ENCODE data around the gene PTEN.
A peak's percentile ranks its signal among the peaks of the same experiment; 100 is the strongest.
"Not testable (repeated sequence)": the region's sequence is repeated elsewhere in the genome, so short reads cannot be mapped to it uniquely, and the experiment has no call there.

The PTEN gene

DNA sequence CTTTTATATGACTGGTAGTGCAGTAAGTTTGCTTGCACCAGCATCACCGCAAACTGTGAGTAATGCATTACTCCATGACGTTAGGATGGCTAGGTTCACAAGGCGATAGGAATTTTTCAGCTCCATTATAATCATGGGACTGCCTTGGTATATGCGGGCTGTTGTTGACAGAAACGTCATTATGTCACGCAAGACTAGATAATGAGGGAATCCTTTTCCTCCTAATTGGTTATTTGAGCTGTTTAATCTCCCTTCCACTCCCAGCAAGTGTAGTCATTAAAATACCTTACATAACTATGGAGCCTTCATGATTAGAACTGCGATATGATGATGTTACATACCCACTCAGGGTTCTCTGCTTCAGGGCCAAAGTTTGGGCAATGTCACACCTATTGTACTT is 17.4 kb upstream of the PTEN start:
- no peak overlapping the region for H3K4me3 ChIP-seq (ENCODE audit: low read length in 2 of 2)
- H3K36me3 ChIP-seq (ENCODE audit: control insufficient read depth in 2 of 2, insufficient read depth in 2 of 2, low read length in 2 of 2): no peaks in the 10 kb centered on the region
- no peak overlapping the region for H3K27ac ChIP-seq (ENCODE audit: low read length)
- H3K27me3 ChIP-seq (ENCODE audit: control insufficient read depth in 1 of 2, insufficient read depth in 2 of 2, low read length in 2 of 2): no peaks in the 10 kb centered on the region
- H3K4me1 ChIP-seq (ENCODE audit: control insufficient read depth, insufficient read depth, low read length): no peaks in the 10 kb centered on the region
- H3K9me3 ChIP-seq (ENCODE audit: control insufficient read depth in 2 of 2, low read length in 2 of 2): no peaks in the 10 kb centered on the region
- H3K9ac ChIP-seq (ENCODE audit: low read length in 2 of 2): no peak overlapping the region

DNA sequence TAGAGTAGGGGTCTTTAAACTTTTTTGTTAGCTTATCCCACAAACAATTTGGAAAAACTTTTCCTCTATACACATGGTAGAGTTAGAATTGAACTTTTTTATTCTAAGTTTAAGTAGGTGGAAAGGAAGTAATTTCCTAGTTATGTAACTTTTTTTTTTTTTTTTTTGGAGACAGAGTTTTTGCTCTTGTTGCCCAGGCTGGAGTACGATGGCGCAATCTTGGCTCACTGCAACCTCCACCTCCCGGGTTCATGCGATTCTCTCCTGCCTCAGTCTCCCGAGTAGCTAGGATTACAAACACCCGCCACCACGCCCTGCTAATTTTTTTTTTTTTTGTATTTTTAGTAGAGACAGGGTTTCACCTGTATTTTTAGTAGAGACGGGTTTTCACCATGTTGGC is 16.7 kb upstream of the PTEN start:
- H3K27me3 ChIP-seq (ENCODE audit: control insufficient read depth in 1 of 2, insufficient read depth in 2 of 2, low read length in 2 of 2); H3K36me3 ChIP-seq (ENCODE audit: control insufficient read depth in 2 of 2, insufficient read depth in 2 of 2, low read length in 2 of 2); H3K27ac ChIP-seq (ENCODE audit: low read length); H3K4me3 ChIP-seq (ENCODE audit: low read length in 2 of 2); H3K4me1 ChIP-seq (ENCODE audit: control insufficient read depth, insufficient read depth, low read length); H3K9me3 ChIP-seq (ENCODE audit: control insufficient read depth in 2 of 2, low read length in 2 of 2); H3K9ac ChIP-seq (ENCODE audit: low read length in 2 of 2): not testable (repeated sequence)

DNA sequence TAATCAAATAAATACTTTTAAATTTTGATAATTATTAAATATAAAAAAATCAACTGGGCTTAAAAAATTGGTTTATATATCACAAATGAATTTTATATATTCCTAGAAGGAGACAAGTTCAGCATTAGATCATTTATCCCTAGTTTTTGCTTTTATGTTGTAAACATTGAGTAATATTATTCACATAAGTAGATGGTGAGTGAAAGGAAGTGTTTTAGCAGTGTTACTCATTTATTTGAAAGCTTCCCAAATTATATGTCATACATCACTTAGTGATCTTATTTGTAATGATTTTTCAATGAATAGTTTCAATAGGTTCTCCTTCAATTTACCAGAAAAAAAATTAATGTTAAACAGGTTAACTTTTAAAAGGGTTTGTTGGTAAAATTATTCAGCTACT is 15.9 kb upstream of the PTEN start:
- H3K4me1 ChIP-seq (ENCODE audit: control insufficient read depth, insufficient read depth, low read length): no peaks in the 10 kb centered on the region
- no peak overlapping the region for H3K9ac ChIP-seq (ENCODE audit: low read length in 2 of 2)
- no peaks in the 10 kb centered on the region for H3K27me3 ChIP-seq (ENCODE audit: control insufficient read depth in 1 of 2, insufficient read depth in 2 of 2, low read length in 2 of 2)
- no peak overlapping the region for H3K4me3 ChIP-seq (ENCODE audit: low read length in 2 of 2)
- no peaks in the 10 kb centered on the region for H3K9me3 ChIP-seq (ENCODE audit: control insufficient read depth in 2 of 2, low read length in 2 of 2)
- H3K27ac ChIP-seq (ENCODE audit: low read length): no peak overlapping the region
- H3K36me3 ChIP-seq (ENCODE audit: control insufficient read depth in 2 of 2, insufficient read depth in 2 of 2, low read length in 2 of 2): no peaks in the 10 kb centered on the region

DNA sequence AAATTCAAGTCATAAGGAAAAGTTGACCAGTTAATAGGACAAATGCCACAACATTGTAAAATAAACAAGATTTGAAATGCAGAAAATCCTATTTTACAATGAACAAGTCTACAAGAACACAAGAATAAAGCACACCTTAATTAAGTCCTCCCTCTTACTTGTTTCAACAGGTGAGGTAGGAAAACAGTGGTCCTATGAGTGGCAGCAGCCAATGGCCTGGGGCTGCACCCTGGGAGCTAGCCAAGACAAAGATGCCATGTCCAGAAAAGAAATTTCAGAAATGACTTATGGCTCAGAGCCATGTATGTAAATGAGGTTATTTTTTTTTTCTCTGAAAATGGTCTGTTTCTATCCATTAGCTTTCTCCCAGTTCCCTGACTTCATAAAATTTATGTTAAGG is 14.4 kb upstream of the PTEN start:
- no peak overlapping the region for H3K4me3 ChIP-seq (ENCODE audit: low read length in 2 of 2)
- no peaks in the 10 kb centered on the region for H3K9me3 ChIP-seq (ENCODE audit: control insufficient read depth in 2 of 2, low read length in 2 of 2)
- H3K4me1 ChIP-seq (ENCODE audit: control insufficient read depth, insufficient read depth, low read length): no peaks in the 10 kb centered on the region
- no peak overlapping the region for H3K27ac ChIP-seq (ENCODE audit: low read length)
- H3K36me3 ChIP-seq (ENCODE audit: control insufficient read depth in 2 of 2, insufficient read depth in 2 of 2, low read length in 2 of 2): no peaks in the 10 kb centered on the region
- H3K27me3 ChIP-seq (ENCODE audit: control insufficient read depth in 1 of 2, insufficient read depth in 2 of 2, low read length in 2 of 2): no peaks in the 10 kb centered on the region
- no peak overlapping the region for H3K9ac ChIP-seq (ENCODE audit: low read length in 2 of 2)

DNA sequence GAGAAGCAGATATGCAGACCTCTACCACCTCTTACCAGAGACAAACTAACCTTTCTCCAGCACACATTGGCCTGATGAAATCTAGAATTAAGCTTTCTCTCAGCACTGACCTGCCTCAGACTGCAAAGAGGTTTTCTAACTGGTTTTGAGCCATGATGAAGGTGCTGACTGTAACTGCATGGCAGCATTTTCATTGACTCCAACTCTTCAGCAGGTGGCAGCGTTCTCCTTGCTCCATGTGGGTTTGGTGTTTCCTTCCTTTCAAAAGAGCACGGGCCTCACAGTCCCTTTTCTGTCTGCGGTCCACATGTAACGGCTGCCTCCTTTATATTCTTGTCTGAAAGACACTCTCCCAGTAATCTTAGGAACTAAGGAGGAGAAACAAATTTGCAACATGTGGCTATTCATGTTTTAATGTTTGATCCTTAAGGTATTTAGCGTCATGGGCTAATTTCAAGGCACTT is 12.7 kb upstream of the PTEN start:
- Histone ChIP-seq H3K36me3 (ENCODE audit: control insufficient read depth in 2 of 2, insufficient read depth in 2 of 2, low read length in 2 of 2) (no peaks in the 10 kb centered on the region), H3K9ac (ENCODE audit: low read length in 2 of 2) (peak overlapping the region; percentile 14 to 41), H3K27me3 (ENCODE audit: control insufficient read depth in 1 of 2, insufficient read depth in 2 of 2, low read length in 2 of 2) (no peaks in the 10 kb centered on the region), H3K27ac (ENCODE audit: low read length) (no peak overlapping the region), H3K4me3 (ENCODE audit: low read length in 2 of 2) (no peak overlapping the region), H3K9me3 (ENCODE audit: control insufficient read depth in 2 of 2, low read length in 2 of 2) (no peaks in the 10 kb centered on the region), H3K4me1 (ENCODE audit: control insufficient read depth, insufficient read depth, low read length) (no peaks in the 10 kb centered on the region)

DNA sequence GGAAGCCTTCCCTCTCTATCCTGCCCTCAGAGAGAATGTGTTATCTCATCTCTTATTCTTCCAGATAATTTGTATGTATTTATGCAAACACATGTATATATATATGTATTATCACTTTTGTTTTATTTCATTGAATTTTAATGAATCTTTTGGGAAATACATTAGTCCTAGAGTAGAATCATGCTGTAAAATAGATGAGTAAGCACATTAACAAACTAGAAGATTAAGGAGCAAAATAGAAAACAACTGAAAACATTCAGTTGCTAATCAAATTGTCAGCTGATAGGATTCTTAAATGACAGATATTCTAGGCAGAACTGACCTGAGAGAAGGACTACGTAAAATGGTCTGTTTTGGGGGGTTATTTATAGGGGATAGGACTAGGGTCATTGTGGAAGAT is 11.3 kb upstream of the PTEN start:
- no peaks in the 10 kb centered on the region for H3K36me3 ChIP-seq (ENCODE audit: control insufficient read depth in 2 of 2, insufficient read depth in 2 of 2, low read length in 2 of 2)
- H3K9ac ChIP-seq (ENCODE audit: low read length in 2 of 2): no peak overlapping the region
- H3K4me3 ChIP-seq (ENCODE audit: low read length in 2 of 2): no peak overlapping the region
- no peaks in the 10 kb centered on the region for H3K27me3 ChIP-seq (ENCODE audit: control insufficient read depth in 1 of 2, insufficient read depth in 2 of 2, low read length in 2 of 2)
- no peak overlapping the region for H3K27ac ChIP-seq (ENCODE audit: low read length)
- H3K4me1 ChIP-seq (ENCODE audit: control insufficient read depth, insufficient read depth, low read length): no peaks in the 10 kb centered on the region
- H3K9me3 ChIP-seq (ENCODE audit: control insufficient read depth in 2 of 2, low read length in 2 of 2): no peaks in the 10 kb centered on the region

DNA sequence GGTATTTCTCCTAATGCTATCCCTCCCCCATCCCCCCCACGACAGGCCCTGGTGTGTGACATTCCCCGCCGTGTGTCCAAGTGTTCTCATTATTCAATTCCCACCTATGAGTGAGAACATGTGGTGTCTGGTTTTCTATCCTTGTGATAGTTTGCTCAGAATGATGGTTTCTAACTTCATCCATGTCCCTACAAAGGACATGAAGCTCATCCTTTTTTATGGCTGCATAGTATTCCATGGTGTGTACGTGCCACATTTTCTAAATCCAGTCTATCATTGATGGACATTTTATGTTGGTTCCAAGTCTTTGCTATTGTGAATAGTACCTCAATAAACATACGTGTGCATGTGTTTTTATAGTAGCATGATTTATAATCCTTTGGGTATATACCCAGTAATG is 8.2 kb upstream of the PTEN start:
- H3K27me3 ChIP-seq (ENCODE audit: control insufficient read depth in 1 of 2, insufficient read depth in 2 of 2, low read length in 2 of 2); H3K36me3 ChIP-seq (ENCODE audit: control insufficient read depth in 2 of 2, insufficient read depth in 2 of 2, low read length in 2 of 2); H3K4me1 ChIP-seq (ENCODE audit: control insufficient read depth, insufficient read depth, low read length); H3K9ac ChIP-seq (ENCODE audit: low read length in 2 of 2); H3K9me3 ChIP-seq (ENCODE audit: control insufficient read depth in 2 of 2, low read length in 2 of 2); H3K4me3 ChIP-seq (ENCODE audit: low read length in 2 of 2); H3K27ac ChIP-seq (ENCODE audit: low read length): not testable (repeated sequence)

DNA sequence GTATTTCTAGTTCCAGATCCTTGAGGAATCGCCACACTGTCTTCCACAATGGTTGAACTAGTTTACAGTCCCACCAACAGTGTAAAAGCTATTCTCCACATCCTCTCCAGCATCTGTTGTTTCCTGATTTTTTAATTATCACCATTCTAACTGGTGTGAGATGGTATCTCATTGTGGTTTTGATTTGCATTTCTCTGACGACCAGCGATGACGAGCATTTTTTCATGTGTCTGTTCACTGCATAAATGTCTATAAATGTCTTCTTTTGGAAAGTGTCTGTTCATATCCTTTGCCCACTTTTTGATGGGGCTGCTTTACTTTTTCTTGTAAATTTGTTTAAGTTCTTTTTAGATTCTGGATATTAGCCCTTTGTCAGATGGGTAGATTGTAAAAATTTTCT is 7.8 kb upstream of the PTEN start:
- not testable (repeated sequence) for H3K9me3 ChIP-seq (ENCODE audit: control insufficient read depth in 2 of 2, low read length in 2 of 2); H3K36me3 ChIP-seq (ENCODE audit: control insufficient read depth in 2 of 2, insufficient read depth in 2 of 2, low read length in 2 of 2); H3K9ac ChIP-seq (ENCODE audit: low read length in 2 of 2); H3K4me3 ChIP-seq (ENCODE audit: low read length in 2 of 2); H3K27ac ChIP-seq (ENCODE audit: low read length); H3K27me3 ChIP-seq (ENCODE audit: control insufficient read depth in 1 of 2, insufficient read depth in 2 of 2, low read length in 2 of 2); H3K4me1 ChIP-seq (ENCODE audit: control insufficient read depth, insufficient read depth, low read length)

DNA sequence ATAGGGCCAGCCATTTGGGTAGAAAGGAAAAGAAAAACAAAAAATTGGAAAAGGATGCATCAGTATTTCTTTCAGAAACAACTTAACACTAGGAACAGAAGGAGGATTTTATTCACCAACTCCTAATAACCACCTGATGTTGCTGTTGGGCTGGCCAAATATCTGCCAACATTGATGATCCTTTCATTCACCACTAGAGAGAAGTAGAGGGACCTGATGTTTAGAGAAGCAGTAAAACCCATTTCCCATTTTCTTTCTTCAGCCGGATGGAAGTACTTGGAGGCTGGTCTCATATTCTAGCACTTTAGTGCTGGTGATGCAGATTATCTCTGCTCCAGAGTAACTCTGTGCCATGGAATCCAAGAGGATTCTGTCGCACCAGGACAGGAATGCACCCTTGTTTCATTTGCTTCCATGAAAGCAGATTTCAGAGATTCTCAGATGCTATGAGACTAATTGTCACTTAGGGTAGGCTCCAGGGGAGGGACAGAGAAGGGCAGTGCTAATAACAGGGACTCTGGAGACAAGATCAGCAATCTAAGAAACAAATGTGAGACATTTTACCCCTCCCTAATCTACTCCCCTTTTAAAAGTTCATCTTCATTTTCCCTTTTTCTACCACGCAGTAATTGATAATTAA is 3.1 kb upstream of the PTEN start:
- Histone ChIP-seq H3K9ac (ENCODE audit: low read length in 2 of 2) (no peak overlapping the region), H3K4me3 (ENCODE audit: low read length in 2 of 2) (no peak overlapping the region), H3K4me1 (ENCODE audit: control insufficient read depth, insufficient read depth, low read length) (peaks cover 10% of the 10 kb centered on the region), H3K9me3 (ENCODE audit: control insufficient read depth in 2 of 2, low read length in 2 of 2) (no peaks in the 10 kb centered on the region), H3K27me3 (ENCODE audit: control insufficient read depth in 1 of 2, insufficient read depth in 2 of 2, low read length in 2 of 2) (no peaks in the 10 kb centered on the region), H3K27ac (ENCODE audit: low read length) (no peak overlapping the region), H3K36me3 (ENCODE audit: control insufficient read depth in 2 of 2, insufficient read depth in 2 of 2, low read length in 2 of 2) (no peaks in the 10 kb centered on the region)

DNA sequence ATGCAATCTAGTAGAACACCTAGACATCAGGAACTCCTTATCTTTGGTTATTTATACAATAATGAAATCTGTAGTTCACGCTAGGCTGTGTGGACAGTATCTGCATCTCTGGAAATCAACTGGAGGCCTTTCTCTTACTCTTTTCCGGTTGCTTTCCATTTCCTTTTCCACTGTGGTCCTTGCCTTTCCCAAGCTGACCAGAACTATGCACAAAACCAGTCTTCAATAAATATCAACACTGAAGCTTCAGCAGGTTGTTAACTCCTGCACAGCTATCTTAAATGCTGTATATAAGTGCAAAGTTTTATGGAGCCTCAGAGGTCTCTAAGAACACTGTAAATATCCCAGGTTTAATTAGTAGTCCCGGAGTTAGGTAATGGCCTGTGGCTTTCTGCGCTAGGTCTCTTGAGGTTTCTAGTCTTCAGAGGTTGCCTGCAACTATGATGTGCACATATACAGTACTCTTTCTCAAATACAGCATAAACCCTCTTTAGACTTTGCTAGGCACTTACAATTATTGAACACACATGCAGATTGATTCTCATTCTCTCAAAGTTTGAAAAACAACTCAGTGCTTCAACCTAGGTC is 2.5 kb upstream of the PTEN start:
- Histone ChIP-seq H3K9ac (ENCODE audit: low read length in 2 of 2) (no peak overlapping the region), H3K36me3 (ENCODE audit: control insufficient read depth in 2 of 2, insufficient read depth in 2 of 2, low read length in 2 of 2) (no peaks in the 10 kb centered on the region), H3K9me3 (ENCODE audit: control insufficient read depth in 2 of 2, low read length in 2 of 2) (no peaks in the 10 kb centered on the region), H3K27me3 (ENCODE audit: control insufficient read depth in 1 of 2, insufficient read depth in 2 of 2, low read length in 2 of 2) (no peaks in the 10 kb centered on the region), H3K4me3 (ENCODE audit: low read length in 2 of 2) (peak overlapping the region in 1 of 2 donors; percentile 93), H3K27ac (ENCODE audit: low read length) (peak overlapping the region; percentile 84), H3K4me1 (ENCODE audit: control insufficient read depth, insufficient read depth, low read length) (peaks cover 10% of the 10 kb centered on the region)

DNA sequence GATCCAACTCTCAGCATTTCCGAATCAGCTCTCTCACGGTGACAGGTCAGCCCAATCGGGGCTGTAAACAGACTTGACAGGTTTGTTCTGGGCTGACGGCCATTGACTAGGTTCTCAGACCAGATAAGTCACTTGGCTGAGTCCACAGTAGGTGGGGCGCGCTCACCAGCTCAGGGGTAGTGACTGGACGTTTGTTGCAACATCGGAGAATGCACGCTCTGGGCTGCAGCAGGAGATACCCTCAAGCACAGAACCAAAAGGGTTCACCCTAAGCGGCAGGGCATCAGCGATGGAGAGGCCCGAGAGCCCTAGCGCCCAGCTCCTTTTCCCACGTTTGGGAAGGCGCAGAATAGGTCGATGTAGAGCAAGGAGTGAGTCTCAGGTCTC is 1.9 kb upstream of the PTEN start:
- peak overlapping the region; percentile 72 to 73 for H3K9ac ChIP-seq (ENCODE audit: low read length in 2 of 2)
- H3K27ac ChIP-seq (ENCODE audit: low read length): peak overlapping the region; percentile 84
- H3K36me3 ChIP-seq (ENCODE audit: control insufficient read depth in 2 of 2, insufficient read depth in 2 of 2, low read length in 2 of 2): no peaks in the 10 kb centered on the region
- H3K4me1 ChIP-seq (ENCODE audit: control insufficient read depth, insufficient read depth, low read length): peaks cover 10% of the 10 kb centered on the region
- no peaks in the 10 kb centered on the region for H3K27me3 ChIP-seq (ENCODE audit: control insufficient read depth in 1 of 2, insufficient read depth in 2 of 2, low read length in 2 of 2)
- no peaks in the 10 kb centered on the region for H3K9me3 ChIP-seq (ENCODE audit: control insufficient read depth in 2 of 2, low read length in 2 of 2)
- H3K4me3 ChIP-seq (ENCODE audit: low read length in 2 of 2): peak overlapping the region; percentile 93 to 97

All from stomach smooth muscle (tissue), 2 donors.